Activated T-cell treated with anti-CD3 and anti-CD28 coated beads, Interleukin-2, amount 50 U/mL, for 1 hour (primary cell): ENCODE results near the gene SCAMP1.
"Not testable (repeated sequence)": the region's sequence is repeated elsewhere in the genome, so short reads cannot be mapped to it uniquely, and the experiment has no call there.

ENCODE experiments used
- DNase-seq: peaks from one replicate; pipeline ENCODE4 v3.0.0-alpha.2; 2020

Gene SCAMP1, protein sequence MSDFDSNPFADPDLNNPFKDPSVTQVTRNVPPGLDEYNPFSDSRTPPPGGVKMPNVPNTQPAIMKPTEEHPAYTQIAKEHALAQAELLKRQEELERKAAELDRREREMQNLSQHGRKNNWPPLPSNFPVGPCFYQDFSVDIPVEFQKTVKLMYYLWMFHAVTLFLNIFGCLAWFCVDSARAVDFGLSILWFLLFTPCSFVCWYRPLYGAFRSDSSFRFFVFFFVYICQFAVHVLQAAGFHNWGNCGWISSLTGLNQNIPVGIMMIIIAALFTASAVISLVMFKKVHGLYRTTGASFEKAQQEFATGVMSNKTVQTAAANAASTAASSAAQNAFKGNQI

DNA sequence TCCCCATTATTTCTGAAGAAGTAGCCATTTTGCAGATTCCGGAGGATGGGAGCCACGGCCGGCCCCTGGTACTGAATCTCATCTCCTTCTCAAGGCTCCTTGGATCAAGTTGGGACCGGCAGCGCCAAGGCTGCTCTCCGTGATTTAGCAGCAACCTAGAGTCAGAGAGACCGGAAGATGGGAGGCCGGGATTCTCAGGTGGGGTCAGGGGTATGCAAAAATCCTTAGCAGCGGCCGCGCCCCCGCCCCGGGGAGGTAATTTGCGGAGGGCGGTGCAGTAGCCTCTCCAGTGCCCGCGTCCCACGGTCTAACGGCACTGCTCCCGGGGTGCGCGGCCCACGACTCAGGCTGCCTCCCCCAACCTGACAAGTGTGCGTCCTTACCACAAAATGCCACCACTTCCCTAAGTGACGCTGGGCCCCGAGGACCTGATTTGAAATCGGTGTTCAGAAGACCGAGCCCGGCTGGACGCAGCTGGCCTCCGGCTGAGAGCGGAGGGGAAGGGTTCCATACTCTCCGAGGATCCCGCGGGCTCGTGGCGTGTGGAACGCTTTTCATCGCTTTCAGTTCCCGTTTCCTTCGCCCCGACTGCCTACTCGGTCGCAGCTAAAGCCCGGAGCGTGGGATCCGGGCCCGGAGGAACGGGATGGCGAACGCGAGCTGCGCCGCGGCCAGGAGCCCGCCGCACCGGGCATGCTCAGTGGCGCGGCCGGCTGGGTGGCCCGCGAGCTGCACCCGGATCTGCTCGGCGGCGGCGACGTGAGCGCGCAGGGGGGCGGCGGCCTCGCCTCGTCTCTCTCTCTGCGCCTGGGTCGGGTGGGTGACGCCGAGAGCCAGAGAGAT lies at the start of gene SCAMP1:
Gene SCAMP1 (plus strand): TSS at position 787 of the 843 bp plus-strand sequence. CDS start 55 bp downstream, at position 842.
- DNase-seq: peak; percentile 95

DNA sequence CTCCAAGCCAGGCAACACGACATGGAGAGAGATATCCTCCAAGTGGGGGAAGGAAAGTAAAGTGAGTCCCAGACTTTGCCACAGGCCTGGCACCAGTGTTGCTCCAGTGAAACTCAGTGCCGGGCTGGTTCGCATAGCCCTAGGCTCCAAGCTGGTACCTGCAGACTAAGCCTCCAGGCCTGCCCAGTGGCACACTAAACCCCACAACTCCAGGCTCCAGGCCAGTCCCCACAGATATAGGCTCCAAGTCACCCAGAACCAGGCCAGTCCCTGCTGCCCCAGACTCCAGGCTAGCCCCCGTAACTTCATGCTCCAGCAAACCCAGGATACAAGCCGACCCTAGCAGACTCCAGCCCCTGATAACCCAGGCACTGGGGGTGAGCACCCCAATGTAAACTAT lies 42.9 kb upstream of the SCAMP1 start:
- DNase-seq: no peak

GRCh38 chr5:78318337-78318736 lies 42.1 kb upstream of the SCAMP1 start:
- no peak for DNase-seq

DNA sequence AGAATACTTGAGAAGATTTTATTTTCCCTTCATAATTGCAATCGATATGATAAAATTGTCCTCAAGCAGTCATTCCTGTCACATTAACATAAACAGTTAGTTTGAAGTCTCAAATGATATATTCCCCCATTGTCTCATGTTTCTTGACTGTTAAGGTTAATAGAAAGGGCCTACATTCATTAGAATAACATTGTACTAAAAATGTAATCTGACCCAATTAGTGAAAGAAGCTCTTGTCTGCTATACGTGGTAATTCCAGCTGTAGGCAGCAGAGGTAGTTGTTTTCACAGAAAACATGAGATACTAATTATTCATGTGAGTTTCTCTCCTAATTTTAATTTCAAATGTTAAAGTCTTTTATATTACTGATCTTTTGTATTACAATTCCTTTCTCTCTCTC lies 40.0 kb upstream of the SCAMP1 start:
- no peak for DNase-seq

DNA sequence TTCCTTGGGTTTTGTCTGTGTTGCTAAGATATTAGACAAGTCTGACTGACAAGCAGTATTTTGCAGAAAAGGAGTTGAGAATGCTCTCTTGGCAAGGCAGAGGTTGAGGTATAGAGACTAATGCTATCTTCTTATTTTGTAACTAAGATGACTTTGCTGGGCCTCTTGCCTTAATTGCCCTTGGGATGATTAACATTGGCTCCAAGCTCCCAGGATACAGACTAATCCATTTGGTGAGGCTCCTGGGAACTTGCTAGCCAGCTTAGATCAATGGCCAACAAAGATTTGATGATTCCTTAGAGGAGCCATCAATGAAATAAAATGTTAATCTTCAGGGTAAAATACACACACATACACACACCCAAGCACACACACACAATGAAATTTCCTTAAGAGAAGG lies 37.2 kb upstream of the SCAMP1 start:
- DNase-seq: no peak

GRCh38 chr5:78326930-78327329 lies 33.5 kb upstream of the SCAMP1 start:
- DNase-seq: no peak

- no peak for DNase-seq
Observed at GRCh38 chr5:78327761-78328510, 32.5 kb upstream of the SCAMP1 start.

DNA sequence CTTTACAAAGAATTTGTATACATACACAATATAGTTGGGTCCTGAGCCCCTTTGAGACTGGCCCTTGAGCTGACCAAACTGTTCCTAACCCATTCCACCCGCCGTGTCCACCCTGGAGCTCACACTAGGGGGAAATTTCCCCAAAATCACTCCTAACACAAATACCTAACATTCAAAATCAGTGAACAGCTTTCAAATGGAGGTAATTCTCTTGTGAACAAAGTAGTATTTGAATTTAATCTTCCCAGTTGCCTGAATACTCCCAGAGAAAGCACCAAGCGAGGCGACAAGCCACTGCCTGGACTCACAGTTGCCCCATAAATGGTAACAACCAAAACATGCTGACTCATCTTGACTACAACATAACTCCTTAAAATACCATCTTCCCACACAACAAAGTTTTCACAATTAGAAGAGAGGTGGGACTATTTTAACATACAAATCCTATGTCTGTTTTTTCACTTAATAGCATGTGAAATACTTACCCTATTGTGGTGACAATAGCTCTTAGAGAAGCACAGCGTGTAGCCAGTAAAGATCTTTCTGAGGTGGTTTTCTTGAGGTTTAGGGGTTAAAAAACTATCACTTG lies 31.7 kb upstream of the SCAMP1 start:
- DNase-seq: no peak

GRCh38 chr5:78331523-78332080 lies 28.8 kb upstream of the SCAMP1 start:
- DNase-seq: no peak

- DNase-seq: no peak
Observed at GRCh38 chr5:78334811-78335210, 25.6 kb upstream of the SCAMP1 start.

- DNase-seq: no peak
Observed at GRCh38 chr5:78335976-78336375, 24.4 kb upstream of the SCAMP1 start.

DNA sequence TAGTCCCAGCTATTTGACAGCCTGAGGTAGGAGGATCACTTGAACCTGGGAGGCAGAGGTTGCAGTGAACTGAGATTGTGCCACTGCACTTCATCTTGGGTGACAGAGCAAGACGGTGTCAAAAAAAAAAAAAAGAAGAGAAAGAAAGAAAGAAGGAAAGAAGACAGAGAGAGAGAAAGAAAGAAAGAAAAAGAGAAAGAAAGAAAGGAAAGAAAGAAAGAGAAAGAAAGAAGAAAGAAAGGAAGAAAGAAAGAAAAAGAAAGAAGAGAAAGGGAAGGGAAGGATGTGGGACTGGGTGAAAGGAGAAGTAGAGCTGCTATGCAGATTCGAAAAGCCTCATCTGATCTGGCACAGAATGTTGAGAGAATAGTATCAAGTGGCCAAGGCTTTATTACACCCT lies 23.7 kb upstream of the SCAMP1 start:
- no peak for DNase-seq

GRCh38 chr5:78339617-78340436 lies 20.6 kb upstream of the SCAMP1 start:
- DNase-seq: no peak

DNA sequence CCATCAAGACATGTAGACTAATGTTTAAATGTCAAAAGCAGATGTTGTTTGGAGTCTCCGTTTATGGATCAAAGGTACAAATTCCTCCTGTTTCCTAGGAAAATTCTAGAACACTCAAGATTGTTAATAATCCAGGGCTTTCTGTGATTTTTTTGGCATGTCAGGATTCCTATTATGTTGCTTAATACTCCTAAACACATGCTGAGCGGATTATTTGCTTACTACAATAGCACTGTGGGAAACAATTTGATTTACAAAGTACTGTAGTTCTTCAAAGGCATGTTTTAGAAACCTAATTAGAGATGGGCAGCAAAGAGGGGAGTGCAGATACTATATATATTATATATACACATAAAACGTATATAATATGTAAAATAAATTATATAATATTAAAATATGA lies 19.0 kb upstream of the SCAMP1 start:
- no peak for DNase-seq

GRCh38 chr5:78345485-78345884 lies 14.9 kb upstream of the SCAMP1 start:
- DNase-seq: no peak

DNA sequence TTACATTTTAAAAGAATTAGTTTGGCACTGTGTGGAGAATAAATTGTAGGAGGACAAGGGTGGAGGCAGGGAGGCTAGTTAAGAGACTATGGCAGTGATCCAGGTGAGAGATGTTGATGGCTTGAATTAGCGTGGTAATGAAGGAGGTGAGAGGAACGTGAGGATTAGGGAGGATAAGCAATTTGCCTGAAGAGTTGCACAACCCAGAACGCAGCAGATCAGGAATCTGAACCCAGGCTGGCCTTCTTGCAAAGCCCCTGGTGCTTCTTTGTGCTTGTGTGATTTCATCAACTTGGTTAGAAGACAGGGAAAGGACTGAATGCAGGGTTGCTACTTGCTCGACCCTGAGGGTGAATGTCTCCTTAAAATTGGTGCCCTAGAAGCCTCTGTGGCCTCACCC lies 6.9 kb upstream of the SCAMP1 start:
- DNase-seq: no peak

DNA sequence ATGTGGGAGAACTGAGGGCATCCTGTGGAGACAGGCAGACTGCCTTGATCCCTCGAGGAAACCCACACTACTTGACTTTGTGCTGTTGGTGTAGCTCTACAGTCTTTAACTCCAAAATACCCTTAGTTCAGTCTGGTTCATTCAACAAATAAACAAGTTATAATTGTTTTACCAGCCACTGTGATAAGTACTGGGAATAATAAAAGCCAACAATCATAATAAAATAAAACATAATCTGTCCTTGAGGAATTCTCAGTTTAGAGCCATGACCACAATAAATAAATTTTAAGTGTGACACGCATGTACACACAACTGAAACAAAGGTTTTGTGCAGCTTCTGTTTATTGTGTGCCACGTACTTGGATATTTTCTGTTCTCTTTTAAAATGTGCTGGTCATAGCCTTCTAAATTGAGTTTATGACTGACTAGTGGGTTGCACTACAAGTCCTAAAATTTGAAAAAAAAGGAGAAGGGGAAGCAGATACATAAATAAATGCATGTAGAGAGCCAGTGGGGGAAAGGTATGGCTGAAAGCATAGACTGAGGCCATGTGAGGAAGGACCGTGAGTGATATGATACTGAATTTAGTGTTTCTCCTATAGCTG lies 6.2 kb upstream of the SCAMP1 start:
- no peak for DNase-seq

DNA sequence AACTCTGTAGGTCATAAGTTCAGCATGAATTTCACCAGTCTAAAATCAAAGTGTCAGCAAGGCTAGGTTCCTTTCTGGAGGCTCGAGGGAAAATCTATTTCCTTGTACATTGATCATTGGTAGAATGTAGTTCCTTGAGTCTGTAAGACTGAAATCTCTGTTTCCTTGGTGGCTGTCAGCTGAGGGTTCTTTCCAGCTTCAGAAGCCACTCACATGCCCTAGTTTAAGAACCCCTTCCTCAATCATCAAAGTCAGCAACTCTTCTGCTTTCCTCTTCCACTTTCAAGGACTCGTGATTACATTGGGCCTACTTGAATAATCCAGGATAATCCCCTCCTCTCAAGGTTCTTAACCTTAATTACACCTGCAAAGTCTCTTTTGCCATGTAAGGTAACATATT lies 4.9 kb upstream of the SCAMP1 start:
- DNase-seq: no peak

DNA sequence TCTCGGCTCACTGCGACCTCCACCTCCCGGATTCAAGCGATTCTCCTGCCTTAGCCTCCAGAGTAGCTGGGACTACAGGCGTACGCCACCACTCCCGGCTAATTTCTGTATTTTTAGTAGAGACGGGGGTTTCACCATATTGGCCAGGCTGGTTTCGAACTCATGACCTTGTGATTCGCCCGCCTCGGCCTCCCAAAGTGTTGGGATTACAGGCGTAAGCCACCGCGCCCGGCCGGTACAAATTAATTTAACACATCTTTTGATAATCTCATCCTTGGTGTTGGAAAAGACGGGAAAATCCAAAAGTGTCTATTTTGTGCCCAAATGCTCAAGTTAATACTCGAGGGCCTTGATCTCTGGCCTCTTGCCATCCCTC lies 974 bp upstream of the SCAMP1 start:
- not testable (repeated sequence) for DNase-seq

GRCh38 chr5:78360674-78360923 lies 182 bp downstream of the SCAMP1 start:
- DNase-seq: no peak

DNA sequence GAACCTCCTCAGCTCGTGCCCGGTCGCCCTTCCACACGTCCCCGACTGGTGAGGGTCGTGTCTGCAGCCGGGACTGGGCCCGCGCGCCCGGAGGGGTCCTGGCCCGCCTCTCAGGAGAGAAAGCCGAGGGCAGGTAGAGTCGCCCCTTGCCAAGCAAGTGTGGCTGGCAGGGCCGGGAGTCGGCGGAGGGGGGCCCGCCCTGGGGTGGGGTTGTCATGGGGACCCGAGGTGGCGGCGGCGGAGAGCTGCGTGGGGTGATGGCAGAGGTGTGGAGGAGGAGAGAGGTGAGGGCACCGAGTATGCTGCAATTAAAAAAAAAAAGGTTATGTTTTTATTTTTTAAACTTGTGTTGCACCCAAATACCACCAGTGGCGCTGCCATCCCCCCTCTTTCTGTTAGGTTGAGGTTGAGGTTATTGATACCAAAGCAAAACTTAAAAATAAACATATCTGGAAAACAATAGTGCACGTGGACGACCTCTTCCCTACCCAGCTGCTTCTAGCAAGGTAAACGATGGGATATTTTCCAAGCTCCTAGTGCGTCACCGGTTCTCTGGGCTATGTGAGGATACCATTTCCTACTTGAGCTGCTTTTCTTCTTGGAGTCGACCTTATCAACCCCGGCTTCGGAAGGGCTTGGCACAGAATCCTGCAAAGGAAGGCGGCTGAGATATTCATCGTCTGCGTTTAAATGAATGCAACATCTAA lies 660 bp downstream of the SCAMP1 start:
- DNase-seq: peak; percentile 79
